Measurements from ENCODE around the gene HS3ST3B1. TPM values are rescaled to one million over a fixed set of nuclear protein-coding genes. Genes with fewer than 3 reads are reported as not detected.

HS3ST3B1 gene
- total RNA-seq, 1 donor from 2014 or later = 27.6 TPM

DNA sequence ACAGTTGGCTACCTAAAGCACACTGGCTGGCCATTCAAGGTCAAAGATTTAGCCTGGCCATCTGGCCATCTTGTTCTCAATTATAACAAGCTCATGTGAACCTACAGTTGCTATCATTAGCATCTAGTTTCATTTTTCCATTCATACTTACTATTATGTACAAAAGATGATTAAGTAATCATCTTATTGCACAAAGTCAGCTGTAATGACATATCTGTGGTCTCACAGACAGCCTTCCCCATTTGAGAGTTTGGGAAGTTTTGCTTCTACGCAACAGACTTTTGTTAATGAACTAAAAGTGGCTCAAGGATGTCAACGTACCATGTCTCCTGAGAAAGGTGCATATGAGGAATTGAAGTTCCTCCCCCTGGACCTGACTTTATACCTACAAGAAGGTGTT, 51.3 kb downstream of the HS3ST3B1 start:
- intact Hi-C loops (cut with micrococcal nuclease) = no loop called here

DNA sequence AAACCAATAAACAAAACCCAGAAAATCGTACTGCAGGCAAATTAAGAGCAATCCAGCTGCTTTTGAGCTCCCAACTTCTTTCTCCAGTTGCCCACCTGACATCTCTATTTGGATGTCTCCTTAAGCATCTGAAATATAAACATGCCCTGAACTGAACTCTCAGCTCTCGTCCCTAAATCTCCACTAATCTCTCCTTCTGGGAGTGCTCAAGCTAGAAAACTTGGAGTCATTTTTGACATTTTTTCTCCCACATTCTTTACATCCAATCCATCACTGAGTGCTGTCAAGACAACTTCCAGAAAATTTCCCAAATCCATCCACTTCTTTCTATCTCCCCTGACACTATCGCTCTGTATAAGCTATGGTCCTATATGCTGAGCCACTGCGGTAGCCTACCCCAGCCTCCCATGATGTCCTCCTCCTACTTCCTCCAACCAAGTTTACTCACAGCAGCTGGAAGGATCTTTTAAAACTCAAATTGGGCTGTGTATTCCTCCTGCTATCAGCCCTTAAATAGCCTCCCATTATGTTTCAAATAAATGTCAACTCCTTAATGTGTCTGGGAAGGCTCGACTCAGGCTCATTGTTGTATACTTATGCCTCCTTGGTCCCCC, 53.1 kb downstream of the HS3ST3B1 start:
- intact Hi-C loops (cut with micrococcal nuclease) = no loop called here

DNA sequence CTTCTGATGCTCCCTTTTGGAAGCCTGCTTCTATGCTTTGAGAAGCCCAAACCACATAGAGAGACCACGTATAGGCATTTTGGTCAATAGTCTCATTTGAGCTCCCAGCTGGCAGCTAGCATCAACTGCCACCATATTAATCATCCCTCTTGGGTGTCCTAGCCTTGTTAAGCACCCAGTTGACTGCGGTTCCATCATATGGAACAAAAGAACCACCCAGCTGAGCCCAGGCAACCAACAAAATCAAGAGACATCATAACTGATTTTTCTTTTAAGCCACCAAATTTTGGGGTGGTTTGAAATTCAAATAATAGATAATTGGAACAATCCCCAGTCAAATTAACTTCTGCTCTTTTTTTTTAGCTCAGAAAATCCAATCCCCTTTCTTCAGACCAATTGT, 53.9 kb downstream of the HS3ST3B1 start:
- intact Hi-C loops (cut with micrococcal nuclease) = no loop called here

DNA sequence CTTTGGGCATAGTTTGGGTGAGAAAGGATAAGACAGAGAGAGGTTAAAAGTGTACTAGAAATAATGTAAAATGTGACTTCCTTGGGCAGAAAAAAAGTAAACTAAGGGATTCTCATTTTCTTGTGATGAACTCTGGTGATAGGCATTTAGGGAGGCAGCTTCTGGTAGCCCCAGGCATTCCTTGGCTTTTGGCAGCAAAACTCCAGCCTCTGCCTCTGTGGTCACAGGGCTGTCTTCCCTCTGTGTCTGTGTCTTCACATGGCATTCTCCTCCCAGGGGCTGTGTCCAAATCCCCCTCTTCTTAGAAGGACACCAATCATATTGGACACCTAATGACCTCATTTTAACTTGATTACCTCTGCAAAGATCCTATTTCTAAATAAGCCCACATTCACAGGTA, 54.7 kb downstream of the HS3ST3B1 start:
- intact Hi-C loops (cut with micrococcal nuclease) = no loop called here

DNA sequence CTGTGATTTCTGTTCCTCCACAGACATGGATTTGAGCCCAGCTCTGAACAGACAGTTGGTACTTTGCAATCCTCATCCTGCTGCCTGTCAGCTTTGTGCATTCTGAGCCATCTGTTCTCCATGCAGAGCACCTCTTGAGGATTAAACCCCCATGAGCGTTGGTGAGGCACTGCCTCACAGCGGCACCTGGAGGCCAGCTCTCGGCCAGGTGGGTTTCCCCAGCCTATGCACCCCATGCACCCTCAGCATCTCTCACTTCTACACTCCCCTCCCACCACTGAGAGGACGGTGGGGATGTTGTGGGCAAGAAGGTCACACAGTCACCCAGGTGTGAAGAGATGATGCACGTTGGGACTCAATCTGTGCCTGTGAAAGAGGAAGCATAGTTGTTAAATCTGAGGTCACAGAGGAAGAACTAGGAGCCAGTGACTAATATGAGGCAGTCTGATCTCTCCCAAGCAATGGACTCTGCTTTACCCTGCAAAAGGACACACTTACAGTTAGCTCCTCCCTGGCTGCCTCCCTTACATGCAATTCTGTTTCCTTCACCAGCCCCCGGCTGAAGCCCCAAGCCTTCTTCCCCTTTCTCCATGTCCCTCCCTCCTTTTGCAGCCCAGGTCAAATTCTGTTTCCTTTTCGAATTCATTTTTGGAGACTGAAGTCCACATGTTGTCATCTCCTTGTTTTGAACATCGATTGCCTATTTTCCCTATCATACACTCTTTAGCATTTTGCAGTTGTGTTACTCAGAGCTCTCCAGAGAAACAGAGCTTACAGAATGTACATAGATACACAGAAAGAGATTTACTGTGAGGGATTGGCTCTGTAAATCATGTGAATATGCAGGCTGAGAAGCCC, 58.5 kb downstream of the HS3ST3B1 start:
- intact Hi-C loops (cut with micrococcal nuclease) = no loop called here

DNA sequence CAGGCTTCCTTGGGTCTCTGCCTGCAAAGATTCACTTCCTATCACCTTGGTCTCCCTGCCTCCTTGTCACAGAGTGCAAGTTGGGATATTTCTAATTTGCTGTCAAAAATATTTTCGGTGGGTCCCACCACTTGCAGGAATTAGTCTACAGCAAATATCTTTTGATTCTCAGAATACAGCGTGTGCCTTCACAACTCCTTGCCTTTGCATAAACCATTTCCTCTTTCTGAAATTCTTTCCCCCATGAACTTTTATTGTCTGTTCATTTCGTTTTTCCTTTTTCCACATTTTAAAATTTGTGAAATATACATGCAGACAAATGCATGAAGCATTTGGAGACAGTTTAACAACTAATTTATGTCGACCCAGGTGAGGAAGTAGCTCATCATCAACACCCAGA, 60.0 kb downstream of the HS3ST3B1 start:
- intact Hi-C loops (cut with micrococcal nuclease) = no loop called here

DNA sequence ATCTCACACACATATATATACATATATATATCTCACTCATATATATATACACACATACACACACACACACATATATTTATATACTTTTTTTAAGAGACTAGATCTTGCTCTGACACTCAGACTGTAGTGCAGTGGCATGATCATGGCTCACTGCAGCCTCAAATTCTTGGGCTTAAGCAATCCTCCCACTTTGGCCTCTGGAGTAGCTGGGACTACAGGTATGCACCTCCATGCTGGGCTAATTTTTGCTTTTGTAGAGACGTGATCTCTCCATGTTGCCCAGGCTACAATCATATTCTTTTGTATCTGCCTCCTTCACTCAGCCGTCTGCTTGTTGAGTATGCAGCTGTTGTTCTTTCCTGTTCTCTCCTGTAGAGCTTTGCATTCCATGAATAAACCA, 60.6 kb downstream of the HS3ST3B1 start:
- intact Hi-C loops (cut with micrococcal nuclease) = no loop called here

DNA sequence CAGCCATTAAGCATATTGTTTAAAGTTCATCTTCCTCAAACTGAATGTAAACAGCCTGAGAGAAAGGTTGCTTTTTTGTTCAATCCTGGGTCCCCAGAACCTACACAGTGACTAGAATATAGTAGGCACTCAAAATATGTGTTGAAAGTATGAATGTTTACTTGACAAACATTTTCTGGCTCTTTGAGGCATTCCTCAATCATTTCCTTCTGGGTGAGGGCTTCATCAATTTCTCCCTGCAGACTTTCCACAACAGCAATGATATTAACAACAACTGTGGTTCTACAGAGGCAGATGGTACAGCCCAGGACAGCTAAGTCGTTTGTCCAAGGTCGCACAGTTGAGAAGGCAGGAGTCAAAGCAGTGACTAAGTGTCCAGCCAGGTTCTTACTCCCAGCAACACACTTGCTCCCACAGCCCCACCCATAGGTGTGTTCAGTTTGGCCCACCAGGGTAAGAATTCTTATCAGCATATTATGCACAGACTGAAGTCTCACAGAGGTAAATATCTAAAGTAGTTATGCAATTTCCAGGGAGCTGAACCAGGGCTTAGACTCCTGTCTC, 61.1 kb downstream of the HS3ST3B1 start:
- intact Hi-C loops (cut with micrococcal nuclease) = no loop called here

DNA sequence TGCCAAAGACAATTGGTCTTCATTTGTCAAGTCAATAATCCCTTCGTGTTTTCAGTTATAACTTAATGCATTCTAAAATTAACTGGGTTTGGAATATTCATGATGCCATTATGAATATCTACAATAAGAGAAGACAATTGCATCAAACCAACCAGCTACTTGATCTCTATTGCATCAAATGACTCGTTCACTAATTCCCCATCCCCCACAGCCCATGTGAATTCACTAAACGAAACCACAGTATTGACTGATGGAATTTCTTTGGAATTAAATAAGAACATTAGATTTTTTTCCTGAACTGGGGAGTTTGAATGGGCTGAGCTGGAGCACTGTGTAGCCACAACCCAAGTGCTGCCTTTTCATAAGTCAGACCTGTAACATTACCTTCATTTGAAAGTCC, 65.3 kb downstream of the HS3ST3B1 start:
- intact Hi-C loops (cut with micrococcal nuclease) = no loop called here

DNA sequence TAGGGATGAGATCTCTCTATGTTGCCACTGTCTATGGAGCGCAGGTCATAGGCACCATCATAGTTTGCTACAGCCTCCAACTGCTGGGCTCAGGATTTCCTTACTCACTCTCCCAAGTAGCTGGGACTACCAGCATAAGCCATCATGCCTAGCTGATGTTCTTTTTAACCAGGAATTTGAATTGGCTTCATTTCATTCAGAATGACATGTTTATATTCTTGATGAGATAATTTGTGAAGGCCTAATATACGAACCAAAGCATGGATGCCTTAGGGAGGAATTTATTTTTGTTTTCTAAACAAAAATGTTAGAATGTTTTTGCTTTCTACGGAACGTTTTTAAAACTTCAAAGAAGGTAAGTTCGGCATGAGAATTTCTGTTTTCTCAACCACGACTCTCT, 71.6 kb downstream of the HS3ST3B1 start:
- intact Hi-C loops (cut with micrococcal nuclease) = no loop called here

DNA sequence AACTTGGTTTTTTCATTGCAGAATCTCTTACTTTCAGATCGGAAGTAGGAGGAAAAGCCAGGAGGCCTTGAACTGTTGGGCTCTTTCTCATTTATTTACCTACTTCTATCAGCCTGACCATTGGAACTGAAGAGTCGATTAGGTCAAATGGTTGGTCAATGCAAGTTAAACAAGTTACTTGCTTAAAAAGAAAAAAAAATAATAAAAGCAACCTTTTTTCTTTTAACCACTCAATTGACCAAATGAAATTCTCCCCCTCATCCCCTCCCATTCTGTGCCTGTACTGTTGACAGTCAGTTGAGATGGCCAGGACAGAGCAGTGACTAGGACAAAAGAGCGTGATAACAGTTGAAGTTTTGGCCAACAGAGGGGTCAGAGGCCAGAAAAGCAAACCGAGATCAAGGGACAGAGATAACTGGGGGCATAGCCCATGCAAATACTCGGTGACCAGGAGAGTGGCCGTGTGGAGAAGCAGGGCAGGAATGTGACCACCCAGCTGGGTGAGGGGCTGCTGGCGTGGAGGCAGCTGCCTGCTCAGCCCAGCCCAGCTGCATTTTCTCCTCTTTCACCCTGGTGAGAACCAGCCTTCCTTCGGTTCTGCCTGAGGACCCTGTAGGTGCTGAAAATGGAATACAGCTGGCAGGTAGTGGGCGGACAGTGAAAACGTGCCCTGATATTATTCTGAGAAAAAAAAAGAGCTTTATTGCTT, 72.2 kb downstream of the HS3ST3B1 start:
- intact Hi-C loops (cut with micrococcal nuclease) = no loop called here

DNA sequence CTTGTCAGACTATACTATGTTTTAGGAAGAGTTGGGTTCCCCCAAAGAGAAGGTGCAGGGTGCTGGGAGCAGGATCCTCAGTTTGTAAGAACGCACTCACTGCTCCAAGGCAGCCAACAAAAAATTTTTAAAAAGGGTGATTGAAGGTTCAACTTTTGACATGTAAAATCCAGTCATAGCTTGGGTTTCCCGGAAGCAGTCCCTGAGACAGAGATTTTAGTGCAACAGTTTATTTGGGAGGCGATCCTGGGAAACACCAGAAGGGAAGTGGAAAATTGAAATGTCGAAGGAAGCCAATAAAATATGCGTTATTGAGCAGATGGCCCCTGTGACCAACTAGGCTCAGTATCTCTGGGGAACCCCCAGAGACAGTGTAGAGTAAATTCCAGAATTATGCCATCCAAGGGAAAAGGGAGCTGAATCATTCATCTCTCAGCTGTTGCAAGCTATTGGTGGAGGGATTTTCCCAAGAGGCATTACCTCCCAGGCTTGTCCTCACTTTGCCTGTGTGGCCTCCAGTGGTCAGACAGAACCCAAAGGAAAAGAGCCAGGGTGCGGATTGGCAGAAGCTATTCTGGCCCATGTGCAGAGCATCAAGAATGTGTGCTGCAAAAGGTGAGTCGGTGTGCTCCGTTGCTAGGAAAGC, 72.9 kb downstream of the HS3ST3B1 start:
- intact Hi-C loops (cut with micrococcal nuclease) = no loop called here

DNA sequence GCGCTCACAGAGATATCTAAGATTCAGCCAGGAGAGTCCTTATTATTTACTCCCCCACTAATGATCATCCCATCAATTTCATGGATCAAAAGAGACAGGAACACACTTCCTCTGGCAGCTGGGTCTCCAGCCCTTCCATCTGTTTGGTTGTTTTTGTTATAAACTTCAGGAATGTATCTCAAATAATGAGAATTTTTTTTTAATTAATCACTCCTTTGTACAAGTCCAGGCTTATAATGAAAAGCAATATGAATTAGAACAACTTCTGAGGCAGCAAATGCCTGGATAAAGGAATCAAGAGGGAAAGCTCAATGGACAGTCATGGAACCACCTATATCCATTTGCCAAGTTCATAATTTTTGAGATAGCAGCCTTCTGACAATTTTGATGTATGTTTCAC, 73.4 kb downstream of the HS3ST3B1 start:
- intact Hi-C loops (cut with micrococcal nuclease) = no loop called here

DNA sequence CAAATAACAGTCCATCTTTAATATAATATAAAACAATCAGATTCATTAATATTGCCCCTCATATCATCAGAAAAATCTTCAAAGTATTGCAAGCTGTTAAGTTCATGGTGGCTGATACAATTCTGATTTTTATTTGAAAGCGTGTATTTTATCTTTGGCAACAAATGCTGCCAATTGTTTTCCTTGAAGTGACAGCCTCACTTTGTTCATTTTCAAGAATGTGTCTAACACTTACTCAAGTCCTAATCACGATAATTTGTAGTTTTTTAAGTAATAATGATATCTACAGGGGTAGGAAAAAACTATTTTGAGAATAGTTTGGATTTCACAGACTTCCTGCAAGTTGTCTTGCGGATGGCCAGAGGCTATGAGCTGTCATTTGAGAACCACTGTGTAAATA, 75.8 kb downstream of the HS3ST3B1 start:
- intact Hi-C loops (cut with micrococcal nuclease) = no loop called here

DNA sequence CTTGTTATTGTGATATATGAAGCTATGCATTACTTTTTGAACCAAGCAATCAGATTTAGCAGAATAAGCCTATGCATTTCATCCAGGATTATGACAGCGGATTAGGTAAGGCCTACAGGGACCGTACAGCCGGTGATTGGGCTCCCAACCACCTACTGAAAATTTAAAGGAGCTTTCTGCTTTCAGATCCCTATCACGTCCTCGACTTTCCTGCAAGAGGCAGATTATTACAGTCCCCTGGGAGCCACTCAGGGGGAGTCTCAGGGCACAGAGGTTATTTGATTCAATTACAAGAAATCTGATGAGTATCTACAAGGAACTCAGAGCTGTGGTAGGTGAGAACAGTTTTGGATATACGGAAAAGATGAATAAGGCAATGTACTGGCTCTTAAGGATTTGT, 80.7 kb downstream of the HS3ST3B1 start:
- intact Hi-C loops (cut with micrococcal nuclease) = no loop called here

DNA sequence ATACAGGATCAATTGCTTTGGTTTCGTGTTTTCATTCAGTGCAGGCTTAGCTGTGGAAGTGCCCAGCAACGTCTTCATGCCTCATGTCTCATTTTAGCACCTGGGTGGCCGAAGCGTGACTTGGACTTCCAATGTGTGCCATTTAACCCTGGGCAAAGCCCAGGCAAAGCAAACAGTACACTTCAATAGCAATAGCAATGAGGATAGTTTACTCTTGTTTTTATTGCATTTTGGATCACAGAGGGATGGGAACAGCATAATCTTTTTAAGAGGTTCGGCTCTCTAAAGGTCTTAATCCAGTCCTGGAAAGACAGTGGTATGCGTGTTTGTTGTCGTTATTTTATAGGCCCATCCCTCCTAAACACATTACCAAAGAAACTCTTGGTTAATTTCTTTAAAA, 86.2 kb downstream of the HS3ST3B1 start:
- intact Hi-C loops (cut with micrococcal nuclease) = no loop called here

DNA sequence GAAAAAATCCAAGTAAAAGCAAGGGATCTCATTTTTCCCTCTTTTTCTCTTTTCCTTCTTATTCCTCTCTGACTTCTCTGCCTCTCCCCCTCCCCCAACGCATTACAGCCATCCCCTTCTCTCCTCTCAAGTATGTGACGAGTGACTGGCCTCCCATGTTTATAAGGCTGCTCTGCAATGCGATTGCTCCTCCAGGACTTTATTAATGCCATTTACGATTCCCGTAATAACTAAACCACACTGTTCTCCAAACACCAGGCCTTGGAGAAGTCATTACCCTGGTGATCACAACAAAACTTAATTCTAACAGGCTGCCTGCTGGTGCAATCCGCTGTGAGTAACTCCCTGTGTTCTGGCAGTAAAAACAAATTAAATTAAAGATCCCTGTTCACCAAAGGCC, 88.8 kb downstream of the HS3ST3B1 start:
- intact Hi-C loops (cut with micrococcal nuclease) = loop anchor here (10.0 kb wide), 1 partner anchor 65 kb away; no protein-coding TSS in a partner anchor

DNA sequence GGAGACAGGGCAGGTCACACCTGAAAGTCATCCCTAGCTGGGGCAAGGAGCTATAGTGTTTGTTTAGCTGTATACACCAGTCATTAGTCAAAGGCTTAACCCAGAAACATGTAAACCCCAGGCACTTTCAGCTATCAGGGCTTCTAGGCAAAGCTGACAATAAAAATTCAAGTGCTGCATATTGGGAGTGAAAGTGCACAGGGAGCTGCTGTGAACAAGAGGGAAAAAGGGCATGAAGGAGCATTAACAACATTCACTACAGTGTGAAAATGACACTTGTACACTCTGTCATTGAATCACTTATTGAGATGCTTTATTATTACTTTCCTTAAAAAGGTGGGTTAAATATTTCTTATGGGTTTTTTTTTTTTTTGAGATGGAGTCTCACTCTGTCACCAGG, 92.8 kb downstream of the HS3ST3B1 start:
- intact Hi-C loops (cut with micrococcal nuclease) = loop anchor here (10.0 kb wide), 1 partner anchor 61 kb away; no protein-coding TSS in a partner anchor

DNA sequence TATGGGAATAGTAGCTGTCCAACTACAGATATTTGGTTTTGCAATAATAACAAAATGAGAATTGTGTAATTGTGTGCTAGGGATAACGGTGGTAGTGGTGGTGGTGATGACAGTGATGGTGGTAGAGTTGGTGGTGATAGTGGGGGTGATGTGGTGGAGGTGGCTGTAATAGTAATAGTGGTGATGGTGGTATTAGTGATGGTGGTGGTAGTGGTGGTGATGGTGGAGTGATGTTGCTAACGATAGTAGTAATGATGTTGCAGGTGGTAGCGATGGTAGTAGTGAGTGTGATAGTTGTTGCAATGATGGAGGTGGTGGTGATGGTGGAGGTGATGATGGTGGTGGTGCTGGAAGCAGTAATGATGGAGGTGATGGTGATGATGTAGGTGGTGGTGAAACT, 94.4 kb downstream of the HS3ST3B1 start:
- intact Hi-C loops (cut with micrococcal nuclease) = loop anchor here (10.0 kb wide), 1 partner anchor 60 kb away; no protein-coding TSS in a partner anchor

DNA sequence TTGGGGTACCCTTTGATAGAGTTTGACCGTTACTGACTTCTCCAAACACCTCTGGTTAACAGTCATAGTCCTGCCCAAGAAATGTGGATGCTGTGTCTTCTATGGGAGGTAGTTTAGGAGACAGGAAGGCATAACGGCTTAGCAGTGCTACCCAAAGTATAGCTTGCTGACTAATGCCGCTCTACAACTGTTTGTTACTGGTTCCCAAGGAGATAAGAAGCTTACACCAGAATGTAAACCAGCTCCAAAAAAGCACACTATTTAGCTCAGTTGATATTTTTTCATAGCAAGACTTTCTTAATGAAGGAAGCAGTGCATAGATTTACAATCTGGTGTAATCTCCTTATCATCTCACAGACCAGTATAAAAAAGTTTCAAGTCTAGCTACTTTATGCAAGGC, 95.7 kb downstream of the HS3ST3B1 start:
- intact Hi-C loops (cut with micrococcal nuclease) = loop anchor here (10.0 kb wide), 1 partner anchor 58 kb away; no protein-coding TSS in a partner anchor

DNA sequence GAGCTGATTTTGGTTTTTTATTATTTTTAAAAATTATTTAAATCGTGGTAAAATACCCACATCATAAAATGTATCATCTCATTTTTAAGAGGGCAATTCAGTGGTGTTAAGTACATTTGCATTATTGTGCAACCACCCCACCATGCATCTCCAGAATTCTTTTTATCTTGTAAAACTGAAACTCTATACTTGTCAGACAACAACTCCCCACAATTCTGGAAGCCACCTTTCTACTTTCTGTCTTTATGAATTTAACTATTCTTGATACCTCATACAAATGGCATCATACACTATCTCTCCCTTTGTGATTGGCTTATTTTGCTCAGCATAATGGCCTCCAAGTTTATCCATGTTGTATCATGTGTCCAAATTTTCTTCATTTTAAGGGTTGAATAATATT, 97.9 kb downstream of the HS3ST3B1 start:
- intact Hi-C loops (cut with micrococcal nuclease) = loop anchor here (10.0 kb wide), 1 partner anchor 56 kb away; no protein-coding TSS in a partner anchor

Data from T-helper 2 cell treated with Interferon-gamma antibody and Interleukin-4, amounts not matched to agents 100 ng/mL and 5 ng/mL, for 36 hours (primary cell).